ENCODE measurements around the gene CUL2.
"Not testable (repeated sequence)": the region's sequence is repeated elsewhere in the genome, so short reads cannot be mapped to it uniquely, and the experiment has no call there.

Gene CUL2

DNA sequence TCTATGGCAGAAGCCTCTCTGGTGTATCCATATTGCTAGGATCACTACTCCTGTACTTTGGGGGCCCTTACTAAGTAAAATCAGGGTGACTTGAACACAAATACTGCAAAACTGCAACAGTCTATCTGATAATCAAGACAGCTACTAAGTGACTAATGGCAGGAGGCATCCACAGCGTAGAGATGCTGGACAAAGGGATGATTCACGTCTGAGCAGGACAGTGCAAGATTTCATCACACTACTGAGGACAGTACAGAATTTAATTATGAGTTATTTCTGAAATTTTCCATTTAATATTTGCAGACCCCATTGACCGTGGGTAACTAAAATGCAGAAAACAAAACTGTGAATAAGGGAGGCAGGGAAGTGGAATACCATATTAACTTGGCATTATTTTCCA lies 10.4 kb downstream of the CUL2 start:
- DNase-seq (ENCODE audit: low read depth), result peak; percentile 42

- no peak for DNase-seq (ENCODE audit: low read depth)
These were observed 10.9 kb downstream of the CUL2 start for GRCh38 chr10:35079265-35079664.

DNA sequence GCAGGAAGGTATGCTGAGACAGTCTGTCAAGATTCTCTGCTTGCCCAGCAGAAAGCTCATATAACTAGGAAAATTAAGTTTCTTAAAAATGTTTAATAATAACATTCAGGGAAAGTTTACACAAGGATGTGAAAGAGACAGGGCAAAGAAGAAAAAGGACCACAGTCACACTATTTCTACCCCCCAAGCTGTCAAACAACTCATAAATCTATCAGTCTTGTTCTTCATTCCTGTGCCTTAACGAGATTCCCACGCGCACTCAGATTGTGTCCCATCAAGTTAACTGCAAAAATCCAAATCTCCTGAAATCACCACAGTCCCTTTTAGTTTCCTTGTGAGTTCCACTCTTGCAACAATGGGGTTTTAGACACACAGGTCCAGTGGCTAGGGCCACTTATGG lies 14.9 kb downstream of the CUL2 start:
- no peak for DNase-seq (ENCODE audit: low read depth)

- no peak for DNase-seq (ENCODE audit: low read depth)
These were observed 15.9 kb downstream of the CUL2 start for GRCh38 chr10:35074266-35074665.

GRCh38 chr10:35070521-35070920 lies 19.6 kb downstream of the CUL2 start:
- DNase-seq (ENCODE audit: low read depth), result no peak

GRCh38 chr10:35063837-35064454 lies 26.2 kb downstream of the CUL2 start:
- no peak for DNase-seq (ENCODE audit: low read depth)

DNA sequence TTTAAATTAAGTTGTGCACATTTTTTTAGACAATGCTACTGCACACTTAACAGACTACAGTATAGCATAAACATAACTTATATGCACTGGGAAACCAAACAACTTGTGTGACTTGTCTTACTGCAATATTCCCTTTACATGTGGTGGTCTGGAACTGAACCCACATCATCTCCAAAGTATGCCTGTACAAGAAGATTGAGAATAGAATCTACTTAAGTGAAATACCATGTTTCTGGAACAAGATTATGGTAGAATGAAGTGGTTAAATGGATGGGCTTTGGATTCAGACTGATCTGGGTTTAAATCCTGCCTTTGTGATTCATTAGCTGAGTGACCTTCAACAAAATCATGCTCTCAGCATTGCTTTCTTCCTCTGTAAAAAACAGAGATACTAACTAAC lies 30.7 kb downstream of the CUL2 start:
- no peak for DNase-seq (ENCODE audit: low read depth)

DNA sequence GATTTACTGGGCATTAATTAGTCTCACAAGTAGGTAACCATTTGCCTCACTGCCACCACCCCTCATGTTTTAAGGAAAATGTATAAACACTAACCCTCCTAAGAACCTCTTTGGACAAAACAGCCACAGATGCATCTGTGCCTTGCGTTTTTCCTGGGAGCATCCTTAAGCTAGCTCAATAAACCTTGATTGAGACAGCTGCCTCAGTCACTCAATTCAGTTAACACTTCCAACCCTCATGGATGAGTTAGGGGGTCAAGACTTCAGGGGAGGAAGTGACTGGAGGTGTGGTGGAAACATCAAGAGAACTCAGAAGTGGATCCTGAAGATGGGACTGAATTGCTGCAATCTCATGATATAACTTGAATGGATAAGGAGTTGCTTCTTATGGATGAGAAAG lies 31.5 kb downstream of the CUL2 start:
- DNase-seq (ENCODE audit: low read depth), result no peak

- DNase-seq (ENCODE audit: low read depth), result peak; percentile 63
These were observed 32.0 kb downstream of the CUL2 start for GRCh38 chr10:35058134-35058533.

DNA sequence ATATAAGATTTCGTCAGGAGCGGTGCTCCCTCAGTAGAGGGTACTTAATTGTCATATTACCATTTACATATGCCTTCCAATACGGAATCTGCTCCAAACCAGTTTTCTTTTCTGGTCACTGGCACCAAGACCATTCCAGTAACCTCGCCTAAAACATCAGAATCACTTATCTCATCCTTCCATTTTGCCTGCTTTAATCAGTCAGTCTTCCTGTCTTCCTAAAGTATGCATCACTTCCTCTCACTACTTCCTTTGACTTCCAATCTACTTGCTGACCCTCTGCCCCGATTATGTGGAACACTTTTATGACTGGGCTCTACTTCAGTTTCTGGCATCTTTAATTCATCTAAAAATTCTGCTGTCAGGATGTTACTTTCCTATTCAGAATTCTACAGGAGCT lies 33.5 kb downstream of the CUL2 start:
- DNase-seq (ENCODE audit: low read depth), result no peak

DNA sequence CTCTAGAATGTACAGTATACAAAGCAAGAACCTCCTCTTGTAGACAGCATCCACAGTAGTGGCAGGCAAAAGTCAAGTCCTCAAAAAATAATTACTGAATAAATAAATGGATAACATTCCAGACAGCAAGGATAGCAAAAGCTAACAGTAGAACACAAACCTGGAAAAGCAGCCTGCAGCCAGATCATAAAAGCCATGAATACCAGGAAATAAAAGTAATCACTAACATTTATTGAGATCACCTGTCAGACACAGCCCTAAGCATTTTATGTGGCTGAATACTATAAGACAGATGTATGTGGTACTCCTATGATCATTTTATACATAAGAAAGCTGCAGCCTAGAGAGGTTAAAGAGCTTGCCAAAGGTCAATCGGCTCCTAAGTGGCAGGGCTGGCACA lies 34.0 kb downstream of the CUL2 start:
- no peak for DNase-seq (ENCODE audit: low read depth)

GRCh38 chr10:35050568-35050967 lies 39.6 kb downstream of the CUL2 start:
- no peak for DNase-seq (ENCODE audit: low read depth)

DNA sequence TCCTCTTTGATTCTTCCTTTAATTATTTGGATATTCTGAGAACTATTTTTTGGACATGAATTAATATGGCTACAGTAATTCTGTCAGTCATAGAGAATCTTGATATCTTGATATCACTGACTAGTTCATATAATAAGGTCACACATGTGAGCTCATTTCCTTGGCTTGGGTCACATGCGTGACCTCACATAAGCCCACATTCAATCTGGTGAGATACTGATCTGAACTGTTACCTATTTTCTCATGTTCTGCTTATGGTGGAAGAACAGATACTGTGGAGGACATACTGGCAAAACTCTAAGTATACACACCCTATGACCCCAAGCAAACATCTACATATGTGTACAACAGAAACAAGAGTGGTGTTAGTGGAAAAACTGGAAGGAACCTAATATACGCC lies 44.1 kb downstream of the CUL2 start:
- DNase-seq (ENCODE audit: low read depth), result no peak

GRCh38 chr10:35045275-35045674 lies 44.9 kb downstream of the CUL2 start:
- DNase-seq (ENCODE audit: low read depth), result not testable (repeated sequence)

DNA sequence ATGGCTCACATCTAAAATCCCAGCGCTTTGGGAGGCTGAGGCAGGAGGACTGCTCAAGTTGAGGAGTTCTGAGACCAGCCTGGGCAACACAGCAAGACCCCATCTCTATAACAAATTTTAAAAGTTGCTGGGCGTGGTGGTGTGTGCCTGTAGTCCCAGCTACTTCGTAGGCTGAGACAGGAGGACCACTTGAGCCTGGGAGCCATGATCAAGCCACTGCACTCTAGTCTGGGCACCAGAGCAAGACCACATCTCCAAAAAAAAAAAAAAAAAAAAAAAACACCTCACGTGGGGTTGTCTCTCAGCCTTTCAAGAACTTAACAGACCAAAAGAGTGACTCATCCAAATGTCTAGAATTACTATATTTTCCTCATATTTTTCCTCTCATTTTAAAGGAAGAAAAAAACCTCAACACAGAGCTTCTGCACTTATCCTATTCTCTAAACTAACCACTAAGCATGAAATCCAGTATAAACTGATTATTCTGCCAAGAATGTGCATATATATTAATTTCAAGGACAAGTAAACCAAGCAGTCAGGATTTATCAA lies 46.3 kb downstream of the CUL2 start:
- DNase-seq (ENCODE audit: low read depth), result no peak

DNA sequence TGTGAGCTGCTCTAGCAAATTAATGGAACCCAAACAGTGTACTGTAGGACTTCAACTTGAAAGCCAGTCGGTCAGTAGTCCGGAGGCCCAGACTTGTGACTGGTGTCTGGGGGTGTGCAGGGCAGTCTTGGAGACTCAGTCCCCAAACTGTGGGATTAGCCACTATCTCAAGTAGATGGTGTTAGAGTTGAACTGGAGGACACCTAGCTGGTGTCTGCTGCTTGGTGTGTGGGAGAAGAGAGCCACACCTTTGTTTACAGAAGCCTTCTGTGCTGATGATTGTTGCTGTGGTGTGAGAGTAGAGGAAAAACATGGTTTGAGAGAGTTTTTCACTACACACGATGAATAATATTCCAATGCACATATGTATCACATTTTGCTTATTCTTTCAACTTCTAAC lies 47.4 kb downstream of the CUL2 start:
- DNase-seq (ENCODE audit: low read depth), result no peak

GRCh38 chr10:35041502-35041879 lies 48.6 kb downstream of the CUL2 start:
- DNase-seq (ENCODE audit: low read depth), result no peak

DNA sequence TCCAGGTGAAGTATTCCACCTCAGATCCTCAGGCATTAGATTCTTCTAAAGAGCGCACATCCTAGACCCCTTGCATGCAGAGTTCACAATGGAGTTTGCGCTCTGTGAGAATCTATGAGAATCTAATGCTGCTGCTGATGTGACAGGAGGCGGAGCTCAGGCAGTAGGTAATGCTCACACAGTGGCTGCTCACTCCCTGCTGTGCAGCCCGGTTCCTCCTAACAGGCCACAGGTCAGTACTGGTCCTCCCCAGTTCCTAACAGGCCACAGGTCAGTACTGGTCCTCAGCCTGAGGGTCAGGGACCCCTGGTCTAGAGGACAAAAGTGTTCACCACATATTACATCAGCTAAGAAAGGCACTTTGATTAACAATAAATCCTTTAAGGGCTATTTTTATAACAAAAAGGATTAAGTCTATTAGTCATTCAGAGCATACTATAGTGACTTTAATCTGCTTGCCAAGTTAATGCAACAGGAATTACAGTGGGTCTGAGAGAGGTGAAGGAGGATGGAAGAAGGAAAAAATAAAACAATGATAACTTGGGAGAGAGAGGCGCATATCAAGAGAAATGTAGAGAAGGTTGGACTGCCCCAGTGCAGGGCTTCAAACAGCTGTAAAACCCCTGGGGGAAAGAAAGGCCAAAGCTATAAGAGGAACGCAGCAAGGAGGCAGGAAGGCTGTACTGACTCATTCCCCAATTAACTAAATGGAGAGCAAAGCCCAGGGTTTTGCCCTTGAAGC lies 49.2 kb downstream of the CUL2 start:
- DNase-seq (ENCODE audit: low read depth), result peak; percentile 19

GRCh38 chr10:35037104-35037503 lies 53.0 kb downstream of the CUL2 start:
- DNase-seq (ENCODE audit: low read depth), result no peak

DNA sequence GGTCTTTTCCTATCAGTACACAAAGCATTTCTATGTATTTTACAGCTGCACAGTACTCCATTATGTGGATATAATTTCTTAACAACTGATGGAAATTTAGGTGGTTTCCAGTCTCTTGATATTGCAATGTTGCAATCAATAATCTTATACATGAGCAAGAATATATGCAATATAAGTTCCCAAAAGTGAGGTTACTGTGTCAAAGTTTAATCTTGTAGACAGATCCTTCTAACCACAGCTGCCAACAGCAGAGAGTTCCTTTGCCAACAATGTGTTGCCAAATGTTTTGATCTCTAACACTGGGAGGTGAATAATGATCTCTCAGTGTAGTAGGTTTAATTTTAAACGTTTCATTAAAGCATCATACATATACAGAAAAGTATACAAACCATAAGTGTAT lies 54.5 kb downstream of the CUL2 start:
- no peak for DNase-seq (ENCODE audit: low read depth)

- DNase-seq (ENCODE audit: low read depth), result no peak
These were observed 62.6 kb downstream of the CUL2 start for GRCh38 chr10:35027567-35027966.

GRCh38 chr10:35025916-35026315 lies 64.2 kb downstream of the CUL2 start:
- no peak for DNase-seq (ENCODE audit: low read depth)

- no peak for DNase-seq (ENCODE audit: low read depth)
These were observed 69.7 kb downstream of the CUL2 start for GRCh38 chr10:35020481-35020880.

All from HS-5 (cell line).